ENCODE measurements around the gene TMEM150B. TPM values are rescaled to one million over a fixed set of nuclear protein-coding genes. Genes with fewer than 3 reads are reported as not detected.
A peak's percentile ranks its signal among the peaks of the same experiment; 100 is the strongest.

Gene TMEM150B
- total and polyA plus RNA-seq, 9 of the 15 experiments (the other 6 are each of a cell fraction or from before 2014, with no cell fraction given): 0.47 to 1.3 (median 0.74) TPM; not detected in 2

- no peak for TF ChIP-seq CTCFL (IDR thresholded peaks at IDR 0.05; ENCODE audit: borderline replicate concordance, insufficient read depth, low read depth, low read length, poor library complexity, severe bottlenecking)
- no peak for TF ChIP-seq PHF21A (IDR thresholded peaks at IDR 0.05; ENCODE audit: borderline replicate concordance, low read depth)
- peak; percentile 58; the same call in 1 of the 2 replicates for TF ChIP-seq TAL1 (IDR thresholded peaks at IDR 0.05)
- no peak for TF ChIP-seq ID3 (CRISPR knock-in tag; IDR thresholded peaks at IDR 0.05)
- TF ChIP-seq ID3 (tag; IDR thresholded peaks at IDR 0.05): no peak
- peak; percentile 26; the same call in 1 of the 2 replicates for TF ChIP-seq SMARCE1 (IDR thresholded peaks at IDR 0.05)
- peak; percentile 95 for TF ChIP-seq ZBTB26 (CRISPR knock-in tag; IDR thresholded peaks at IDR 0.05)
- no peak for TF ChIP-seq GABPB2 (CRISPR knock-in tag; conservative IDR thresholded peaks at IDR 0.05)
- no peak for TF ChIP-seq BCLAF1 (IDR thresholded peaks at IDR 0.05; ENCODE audit: borderline replicate concordance in 1 of 2, control insufficient read depth in 1 of 2, low read depth in 2 of 2, low read length in 1 of 2)
- TF ChIP-seq HDAC1 (IDR thresholded peaks at IDR 0.05): peak in 1 of 2 experiments; percentile 44; a peak in 1 of 4 replicates
- no peak for TF ChIP-seq ELF1 (tag; IDR thresholded peaks at IDR 0.05)
- no peak for TF ChIP-seq RAD51 (IDR thresholded peaks at IDR 0.05; ENCODE audit: borderline replicate concordance, low read depth)
- no peak for TF ChIP-seq NONO (IDR thresholded peaks at IDR 0.05; ENCODE audit: low read depth in 2 of 2, low read length in 1 of 2)
- no peak for TF ChIP-seq RBM17 (IDR thresholded peaks at IDR 0.05; ENCODE audit: borderline replicate concordance, low read depth, low read length)
- no peak for TF ChIP-seq DNMT1 (IDR thresholded peaks at IDR 0.05)
- no peak for TF ChIP-seq ZBTB8A (IDR thresholded peaks at IDR 0.05; ENCODE audit: partially characterized antibody)
- TF ChIP-seq PHF20 (IDR thresholded peaks at IDR 0.05; ENCODE audit: partially characterized antibody): peak; percentile 56
- peak; percentile 44; the same call in 1 of the 2 replicates for TF ChIP-seq NFRKB (IDR thresholded peaks at IDR 0.05; ENCODE audit: low read depth)
- TF ChIP-seq POLR2G (IDR thresholded peaks at IDR 0.05; ENCODE audit: low read depth, low read length): peak; percentile 62
Observed at GRCh38 chr19:55270172-55270942, 54.8 kb downstream of the TMEM150B start (continued).

Data from K562 (cell line).